Epithelial cell of esophagus (primary cell): ENCODE measurements around the gene CACNA1G.

ENCODE experiments used
- DNase-seq: peaks from one replicate; pipeline ENCODE4 v3.0.0; 2010; ENCODE audit warnings: low read depth
- H3K4me3 ChIP-seq: 2 replicates; pipeline ENCODE4 v1.5.1; 2011; ENCODE audit warnings: mild to moderate bottlenecking, low read length, control low read depth
- TF ChIP-seq, protein P1 (sequence below): IDR thresholded peaks from 2 replicates; pipeline ENCODE4 v1.5.1; 2011; ENCODE audit warnings: low read depth, mild to moderate bottlenecking, low read length, control low read depth, inconsistent platforms; ENCODE audit not compliant: insufficient read depth; ENCODE audit errors: missing control alignments

Gene CACNA1G

DNA sequence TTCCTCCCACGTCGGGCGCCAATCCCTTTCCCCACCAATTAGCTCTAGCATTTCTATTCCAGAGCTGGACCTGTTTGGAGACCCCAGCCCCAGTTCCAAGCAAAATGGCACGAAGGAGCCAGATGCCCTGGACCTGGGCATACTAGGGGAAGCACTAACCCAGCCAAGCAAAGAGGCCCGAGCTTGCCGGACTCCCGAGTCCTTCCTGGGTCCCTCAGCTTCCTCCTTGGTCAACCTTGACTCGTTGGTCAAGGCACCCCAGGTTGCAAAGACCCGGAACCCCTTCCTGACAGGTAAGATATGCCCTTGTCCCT, 19.2 kb upstream of the CACNA1G start:
- no peak overlapping the region for H3K4me3 ChIP-seq
- TF ChIP-seq, protein P1, sequence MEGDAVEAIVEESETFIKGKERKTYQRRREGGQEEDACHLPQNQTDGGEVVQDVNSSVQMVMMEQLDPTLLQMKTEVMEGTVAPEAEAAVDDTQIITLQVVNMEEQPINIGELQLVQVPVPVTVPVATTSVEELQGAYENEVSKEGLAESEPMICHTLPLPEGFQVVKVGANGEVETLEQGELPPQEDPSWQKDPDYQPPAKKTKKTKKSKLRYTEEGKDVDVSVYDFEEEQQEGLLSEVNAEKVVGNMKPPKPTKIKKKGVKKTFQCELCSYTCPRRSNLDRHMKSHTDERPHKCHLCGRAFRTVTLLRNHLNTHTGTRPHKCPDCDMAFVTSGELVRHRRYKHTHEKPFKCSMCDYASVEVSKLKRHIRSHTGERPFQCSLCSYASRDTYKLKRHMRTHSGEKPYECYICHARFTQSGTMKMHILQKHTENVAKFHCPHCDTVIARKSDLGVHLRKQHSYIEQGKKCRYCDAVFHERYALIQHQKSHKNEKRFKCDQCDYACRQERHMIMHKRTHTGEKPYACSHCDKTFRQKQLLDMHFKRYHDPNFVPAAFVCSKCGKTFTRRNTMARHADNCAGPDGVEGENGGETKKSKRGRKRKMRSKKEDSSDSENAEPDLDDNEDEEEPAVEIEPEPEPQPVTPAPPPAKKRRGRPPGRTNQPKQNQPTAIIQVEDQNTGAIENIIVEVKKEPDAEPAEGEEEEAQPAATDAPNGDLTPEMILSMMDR = no peak
- DNase-seq = no peak

DNA sequence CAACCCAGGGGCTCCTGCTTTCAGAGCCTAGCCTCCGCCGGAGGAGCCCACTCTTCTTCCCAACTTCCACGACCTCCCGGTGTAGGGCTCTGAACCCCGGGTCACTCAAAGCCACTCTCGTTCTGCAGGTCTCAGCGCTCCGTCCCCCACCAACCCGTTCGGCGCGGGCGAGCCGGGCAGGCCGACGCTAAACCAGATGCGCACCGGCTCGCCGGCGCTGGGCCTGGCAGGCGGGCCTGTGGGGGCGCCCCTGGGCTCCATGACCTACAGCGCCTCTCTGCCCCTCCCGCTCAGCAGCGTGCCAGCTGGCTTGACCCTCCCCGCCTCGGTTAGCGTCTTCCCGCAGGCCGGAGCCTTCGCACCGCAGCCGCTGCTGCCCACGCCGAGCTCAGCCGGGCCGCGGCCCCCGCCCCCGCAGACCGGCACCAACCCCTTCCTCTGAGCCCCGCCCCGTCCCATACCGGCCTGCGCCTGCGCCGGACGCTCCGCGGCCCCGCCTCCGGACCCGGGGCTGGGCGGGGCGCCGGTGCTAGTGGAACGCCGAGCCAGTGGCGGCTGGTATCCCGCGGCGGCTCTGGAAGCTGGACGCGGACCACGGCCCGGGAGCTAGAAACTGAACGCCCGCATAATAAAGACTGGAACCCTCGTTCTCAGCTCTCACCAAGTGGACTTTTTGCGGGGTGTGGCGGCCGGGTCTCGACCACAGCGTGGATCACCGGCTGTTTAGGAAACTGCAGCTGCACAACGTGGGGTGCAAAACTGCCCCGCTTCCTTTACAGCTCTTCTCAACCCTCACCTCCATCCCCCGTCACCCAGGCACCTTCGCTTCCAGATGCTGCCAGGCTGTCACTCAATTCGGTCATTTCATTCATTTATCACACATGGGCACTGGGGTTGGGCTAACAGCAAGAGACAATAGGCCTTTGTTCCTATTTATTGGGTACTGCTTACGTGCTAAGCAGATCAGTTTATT, 18.5 kb upstream of the CACNA1G start:
- peak; percentile 80 for DNase-seq
- H3K4me3 ChIP-seq = peak overlapping the region; percentile 25

DNA sequence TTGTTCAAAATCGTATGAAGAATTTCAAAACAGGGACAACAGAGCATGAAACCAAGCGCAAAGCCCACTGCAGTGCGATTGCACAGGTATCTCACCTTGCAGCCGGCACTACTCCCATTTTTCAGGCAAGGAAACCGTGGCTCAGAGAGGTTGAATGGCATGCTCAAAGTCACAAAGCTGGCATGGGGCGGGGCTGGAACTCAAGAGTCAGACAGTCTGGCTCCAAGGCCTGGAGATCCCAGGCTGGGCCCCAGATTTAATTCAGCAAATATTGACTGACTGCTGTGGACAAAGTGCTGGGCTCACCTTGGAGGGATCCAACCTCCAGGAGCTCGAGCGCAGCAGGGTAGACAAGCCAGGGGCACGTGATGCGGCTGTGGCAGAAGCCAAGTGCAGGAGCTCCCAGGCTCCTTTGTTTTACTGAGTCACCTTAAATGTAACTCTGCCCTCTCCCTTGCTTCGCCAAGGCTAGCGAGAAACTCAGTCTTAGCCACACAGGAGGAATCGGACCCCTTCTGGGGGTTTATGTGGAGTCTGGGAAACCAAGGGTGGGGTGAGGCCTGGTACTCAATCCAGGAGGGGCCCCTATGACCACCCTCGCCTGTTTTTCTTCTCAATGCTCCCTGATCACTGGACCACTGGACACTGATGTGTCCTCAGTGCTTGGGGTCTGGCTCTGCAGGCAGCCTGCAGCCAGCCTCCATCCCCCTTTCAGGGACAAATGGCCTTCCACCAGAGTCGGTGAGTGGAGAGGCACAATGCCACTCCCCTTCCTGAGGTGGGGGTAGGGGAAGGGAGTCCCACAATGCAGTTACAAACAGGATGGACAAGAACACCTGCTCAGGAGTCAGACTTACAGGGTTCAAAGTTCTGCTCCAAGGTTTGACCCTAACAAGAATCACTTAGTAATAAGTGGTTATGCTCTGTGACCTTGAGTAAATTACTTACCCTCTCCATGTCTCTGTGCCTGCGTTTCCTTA, 17.4 kb upstream of the CACNA1G start:
- TF ChIP-seq, protein P1 = no peak

More for the DNA sequence above, 18.5 kb upstream of the CACNA1G start:
- TF ChIP-seq, protein P1 = no peak

DNA sequence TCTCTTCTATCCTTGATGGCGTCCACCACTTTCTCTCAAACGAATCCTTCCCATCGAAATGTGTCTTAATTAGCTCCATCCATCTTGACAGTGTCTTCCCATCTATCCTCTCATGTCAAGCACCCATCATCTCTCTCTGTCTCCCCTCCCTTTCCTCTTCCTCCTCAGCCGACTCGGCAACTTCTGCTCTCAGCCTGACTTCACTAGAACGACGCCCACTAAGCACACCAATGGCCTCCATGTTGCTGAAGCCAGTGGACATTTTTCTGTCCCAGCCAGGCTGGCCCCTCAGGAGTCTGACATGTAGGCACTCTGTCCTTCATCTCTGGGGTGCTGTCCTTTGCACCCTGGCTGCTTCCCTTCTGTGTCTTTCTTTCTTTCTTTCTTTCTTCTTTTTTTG, 16.0 kb upstream of the CACNA1G start:
- no peak overlapping the region for H3K4me3 ChIP-seq
- DNase-seq = no peak
- TF ChIP-seq, protein P1 = no peak

More for the DNA sequence above, 17.4 kb upstream of the CACNA1G start:
- peak; percentile 48 for DNase-seq
- no peak overlapping the region for H3K4me3 ChIP-seq

DNA sequence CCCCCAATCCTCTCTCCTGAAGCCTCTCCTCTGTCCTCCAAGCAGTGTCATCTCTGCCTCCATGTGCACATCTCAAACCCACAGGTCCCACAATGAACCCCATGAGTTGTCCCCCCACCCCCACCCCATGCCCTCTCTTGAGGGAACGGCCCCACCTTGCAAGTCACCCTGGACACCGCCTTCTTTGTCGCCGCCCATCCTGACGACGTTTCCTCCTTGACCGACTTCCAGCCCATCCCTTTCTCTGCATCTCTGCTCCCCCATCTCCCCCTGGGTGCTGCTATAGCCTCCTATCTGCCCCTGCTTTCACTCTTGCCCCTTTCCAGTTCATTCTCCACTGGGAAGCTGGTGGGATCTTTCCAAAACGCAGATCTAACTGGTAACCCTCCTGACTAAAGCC, 15.2 kb upstream of the CACNA1G start:
- no peak for DNase-seq
- TF ChIP-seq, protein P1 = no peak
- no peak overlapping the region for H3K4me3 ChIP-seq

DNA sequence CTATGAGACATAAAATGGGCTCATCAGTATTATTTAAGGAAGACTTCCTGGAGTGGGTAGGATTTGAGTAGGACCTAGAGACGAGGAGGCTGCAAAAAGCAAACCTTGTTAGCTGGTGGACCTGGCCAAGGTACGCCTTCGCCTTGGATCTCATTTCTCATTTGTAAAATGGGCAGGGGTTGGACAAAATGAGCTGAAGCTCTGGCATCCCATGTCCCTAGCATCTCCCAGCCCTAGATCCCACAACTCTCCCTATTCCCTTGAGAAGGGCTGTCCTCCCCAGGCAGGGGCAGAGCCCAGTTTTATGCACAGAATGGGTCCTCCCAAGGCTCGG, 13.8 kb upstream of the CACNA1G start:
- DNase-seq = no peak
- H3K4me3 ChIP-seq = peak overlapping the region; percentile 52
- TF ChIP-seq, protein P1 = no peak
